Measurements from ENCODE around the gene NPIPA3.
"Not testable (repeated sequence)": the region's sequence is repeated elsewhere in the genome, so short reads cannot be mapped to it uniquely, and the experiment has no call there.

The NPIPA3 gene

DNA sequence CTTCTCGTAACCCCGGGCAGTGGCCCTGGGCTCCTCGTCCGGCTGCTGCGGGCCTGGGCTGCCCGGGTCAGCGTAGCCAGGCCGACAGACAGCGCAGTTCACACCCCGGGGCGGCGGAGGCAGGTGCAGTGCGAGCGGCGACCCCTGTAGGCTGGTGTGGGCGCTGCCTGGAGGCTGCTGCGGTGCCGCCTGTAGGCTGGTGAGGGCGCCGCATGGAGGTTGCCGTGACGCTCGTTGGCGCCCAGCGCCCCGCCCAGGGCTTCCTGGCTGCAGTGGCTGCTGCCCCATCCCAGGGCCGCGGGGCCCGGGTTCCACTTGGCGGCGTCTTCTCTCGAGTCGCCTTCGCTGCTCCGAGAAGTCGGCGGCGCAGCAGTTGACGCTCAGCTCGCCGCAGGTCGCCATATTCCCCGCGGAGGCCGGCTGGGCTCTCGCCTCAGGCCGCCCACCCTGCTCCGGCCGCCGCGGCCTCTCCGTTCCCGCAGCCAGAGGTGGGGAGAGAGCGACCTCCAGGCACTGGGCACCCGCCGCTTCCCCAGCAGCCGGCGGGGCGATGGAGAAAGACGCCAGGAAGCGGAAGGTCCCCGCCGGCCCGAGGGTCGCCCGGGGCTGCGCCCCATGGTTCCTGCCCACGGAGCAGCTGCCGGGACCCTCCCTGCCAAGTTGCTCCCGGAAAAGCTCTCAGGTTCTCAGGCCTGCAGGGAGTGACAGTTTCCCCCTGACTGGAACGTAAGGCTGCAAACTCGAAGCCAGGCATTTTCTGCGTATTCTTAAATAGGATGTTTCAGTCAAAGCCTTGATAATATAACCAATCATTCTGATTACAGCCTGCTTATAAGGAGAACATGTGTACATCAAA lies at the start of gene NPIPA3:
Gene NPIPA3 (plus strand): TSS at position 256 of the 856 bp plus-strand sequence. CDS start 5,533 bp downstream, outside the sequence.
- not testable (repeated sequence) for DNase-seq

DNA sequence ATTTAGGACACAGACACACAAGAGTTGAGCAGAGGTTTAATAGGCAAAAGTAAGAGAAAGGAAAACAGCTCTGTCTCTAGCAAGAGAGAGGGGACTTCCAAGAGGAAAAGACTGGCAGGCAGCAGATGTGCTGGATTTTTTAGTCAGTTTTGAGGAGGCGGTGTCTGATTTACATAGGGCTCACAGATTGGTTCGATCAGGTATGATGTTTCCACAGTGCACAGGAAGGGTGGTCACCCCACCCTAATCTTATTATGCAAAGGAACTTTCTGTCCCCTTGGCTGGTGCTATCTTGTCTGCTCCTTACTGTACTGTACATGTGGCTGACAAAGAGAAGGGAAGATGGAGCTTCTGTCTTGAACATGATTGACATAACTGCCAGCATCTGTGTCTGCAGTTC lies 45.1 kb upstream of the NPIPA3 start:
- peak in 1 of 58 donors; percentile 7 for DNase-seq

DNA sequence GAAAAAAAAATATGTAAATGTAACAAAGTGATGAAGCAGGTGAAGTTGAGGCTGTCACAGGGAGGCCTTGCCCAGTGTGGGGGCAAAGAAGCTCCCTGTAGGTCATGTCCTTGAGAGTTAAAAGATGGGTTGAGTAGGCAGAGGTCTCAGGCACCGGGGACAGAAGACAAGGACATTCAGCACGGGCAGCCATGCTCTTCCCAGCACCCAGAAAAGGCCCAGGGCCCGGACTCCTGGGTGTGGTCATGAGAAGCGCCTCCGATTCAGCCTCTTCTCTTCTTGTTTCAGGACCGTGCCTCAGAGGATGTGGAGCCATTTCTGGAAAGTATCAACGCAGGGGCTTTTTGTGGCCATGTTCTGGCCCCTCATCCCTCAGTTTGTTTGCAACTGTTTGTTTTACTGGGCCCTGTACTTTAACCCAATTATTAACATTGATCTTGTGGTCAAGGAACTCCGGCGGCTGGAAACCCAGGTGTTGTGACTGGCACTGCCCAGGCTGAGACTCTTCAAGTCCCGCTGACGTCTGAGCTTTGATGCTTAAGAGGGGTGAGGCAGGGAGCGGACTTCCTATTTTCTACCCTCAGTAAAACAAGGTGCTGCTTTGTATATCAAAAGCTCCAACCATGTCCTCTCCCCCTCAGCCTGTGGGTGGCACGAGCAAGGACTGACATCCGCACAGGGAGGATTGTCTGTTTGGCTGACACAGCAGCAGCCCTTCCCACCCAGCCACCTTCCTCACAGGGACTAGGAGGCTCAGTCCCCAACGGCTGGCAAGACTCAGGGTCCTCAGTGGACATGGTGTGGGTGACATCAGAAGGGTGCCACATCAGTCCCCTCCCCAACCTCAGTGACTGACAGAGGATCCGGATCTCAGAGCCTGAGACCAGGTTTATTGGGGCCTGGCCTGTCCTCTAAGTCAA lies 35.6 kb upstream of the NPIPA3 start:
- DNase-seq, result no peak

DNA sequence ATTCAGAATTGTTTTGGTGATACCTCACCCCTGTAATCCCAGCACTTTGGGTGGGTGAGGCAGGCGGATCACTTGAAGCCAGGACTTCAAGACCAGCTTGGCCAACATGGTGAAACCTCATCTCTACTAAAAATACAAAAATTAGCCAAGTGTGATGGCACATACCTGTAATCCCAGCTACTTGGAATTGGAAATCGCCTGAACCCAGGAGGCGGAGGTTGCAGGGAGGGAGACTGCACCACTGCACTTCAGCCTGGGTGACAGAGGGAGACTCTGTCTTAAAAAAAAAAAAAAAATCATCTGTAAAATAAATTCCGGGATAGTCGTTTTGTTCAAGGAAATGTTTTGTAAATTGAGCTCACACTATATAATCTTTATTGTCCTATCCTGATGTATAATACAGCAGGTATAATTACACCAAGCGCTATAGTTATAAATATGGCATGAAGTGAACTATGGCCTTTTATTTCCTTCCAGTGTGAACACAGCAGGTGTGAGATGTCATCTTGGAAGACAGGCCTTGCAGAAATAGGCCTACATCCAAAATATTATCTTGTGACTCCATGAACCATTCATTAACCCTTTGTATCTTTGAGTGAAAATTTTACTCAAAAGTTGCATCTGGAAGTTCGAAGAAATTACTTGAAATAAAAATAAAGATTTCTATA lies 34.5 kb upstream of the NPIPA3 start:
- DNase-seq, result no peak

GRCh38 chr16:14669776-14670175 lies 33.4 kb upstream of the NPIPA3 start:
- DNase-seq, result no peak

DNA sequence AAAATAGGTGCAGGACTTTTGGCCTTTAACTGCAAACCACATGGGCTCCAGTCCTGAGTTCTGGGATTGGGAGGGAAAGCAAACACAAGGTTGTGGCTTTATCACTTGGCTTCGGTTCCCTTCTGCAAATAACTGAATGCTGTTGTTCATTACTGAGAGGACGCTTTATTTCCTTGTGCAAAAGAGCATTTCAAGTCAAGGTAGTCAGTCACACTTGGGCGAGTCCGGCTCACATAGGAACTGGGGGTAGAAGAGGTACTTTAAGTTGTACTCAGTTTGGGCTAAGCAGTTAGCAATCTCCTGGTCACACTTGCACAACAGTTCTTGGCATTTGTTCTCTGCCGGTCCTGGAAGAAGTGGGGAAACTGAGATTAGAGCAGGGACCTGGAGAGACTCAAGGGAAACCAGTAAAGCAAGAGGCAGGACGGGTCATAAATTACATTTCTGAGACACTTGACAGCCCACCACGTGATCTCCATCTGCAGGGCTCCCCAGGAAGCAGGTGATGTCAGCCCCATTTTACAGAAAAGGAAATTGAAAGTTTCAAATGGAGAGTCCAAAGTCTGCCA lies 30.7 kb upstream of the NPIPA3 start:
- DNase-seq, result no peak

DNA sequence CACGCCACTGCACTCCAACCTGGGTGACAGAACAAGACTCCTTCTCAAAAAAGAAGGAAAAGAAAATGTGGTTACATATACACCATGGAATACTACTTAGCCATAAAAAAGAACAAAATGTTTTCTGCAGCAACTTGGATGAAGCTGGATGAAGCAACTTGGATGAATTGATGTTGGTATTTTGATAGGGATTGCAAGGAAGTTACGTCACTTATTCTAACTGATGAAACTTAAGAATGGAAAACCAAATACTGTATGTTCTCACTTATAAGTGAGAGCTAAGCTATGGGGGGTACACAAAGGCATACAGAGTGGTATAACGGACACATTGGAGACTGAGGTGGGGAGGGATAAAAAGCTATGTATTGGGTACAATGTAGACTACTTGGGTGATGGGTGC lies 26.6 kb upstream of the NPIPA3 start:
- no peak for DNase-seq

- no peak for DNase-seq
Observed at GRCh38 chr16:14677627-14678026, 25.6 kb upstream of the NPIPA3 start.

GRCh38 chr16:14678748-14679497 lies 24.3 kb upstream of the NPIPA3 start:
- no peak for DNase-seq

GRCh38 chr16:14680396-14680795 lies 22.8 kb upstream of the NPIPA3 start:
- not testable (repeated sequence) for DNase-seq

GRCh38 chr16:14681115-14681514 lies 22.1 kb upstream of the NPIPA3 start:
- no peak for DNase-seq

GRCh38 chr16:14682121-14682520 lies 21.1 kb upstream of the NPIPA3 start:
- DNase-seq, result no peak

GRCh38 chr16:14685870-14686793 lies 17.1 kb upstream of the NPIPA3 start:
- not testable (repeated sequence) for DNase-seq

GRCh38 chr16:14694129-14694528 lies 9.1 kb upstream of the NPIPA3 start, which contains the start of gene PLA2G10:
Gene PLA2G10, minus strand, starts transcription at chr16:14694308. Its CDS starts 79 bp downstream, at chr16:14694229.
- not testable (repeated sequence) for DNase-seq

DNA sequence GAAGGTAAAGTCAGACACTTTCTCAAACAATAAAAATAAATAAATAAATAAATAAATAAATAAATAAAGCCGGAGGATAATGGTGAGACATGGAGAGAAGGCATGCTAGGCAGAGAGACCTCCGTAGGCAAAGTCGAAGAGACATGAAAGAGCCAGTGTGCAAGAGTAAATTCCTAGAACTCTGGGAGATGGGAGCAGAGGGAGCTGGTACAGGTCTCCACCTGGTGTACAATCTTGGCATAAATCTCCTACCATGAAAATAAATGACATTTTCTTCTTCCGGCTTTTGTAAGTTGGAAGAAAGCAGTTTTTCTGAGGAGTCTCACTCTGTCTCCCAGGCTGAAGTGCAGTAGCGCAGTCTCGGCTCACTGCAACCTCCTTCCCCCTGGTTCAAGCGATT lies 1.4 kb upstream of the NPIPA3 start:
- DNase-seq, result not testable (repeated sequence)

- not testable (repeated sequence) for DNase-seq
Observed at GRCh38 chr16:14702672-14703071, 539 bp upstream of the NPIPA3 start.

DNA sequence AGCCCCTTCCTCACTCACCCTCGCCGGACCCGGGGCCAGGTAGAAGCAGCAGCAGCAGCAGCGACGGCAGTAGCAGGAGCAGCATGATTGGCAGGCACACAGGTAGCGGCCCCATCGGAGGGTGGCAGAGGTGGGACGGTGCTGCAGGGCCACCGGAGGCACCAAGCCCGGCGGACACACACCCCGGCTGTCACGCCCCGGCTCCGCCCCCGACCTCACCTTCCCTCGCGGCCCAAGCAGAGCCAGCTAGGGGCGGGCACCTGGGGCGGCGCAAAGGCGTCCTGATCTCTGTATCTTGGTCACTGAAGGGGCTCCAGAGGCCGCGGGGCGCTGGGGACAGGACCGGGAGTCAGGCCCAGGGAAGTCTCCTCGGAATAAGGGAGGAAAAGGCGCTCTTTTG lies 30.0 kb downstream of the NPIPA3 start:
- not testable (repeated sequence) for DNase-seq

GRCh38 chr16:14740832-14741385 lies 37.7 kb downstream of the NPIPA3 start:
- DNase-seq, result not testable (repeated sequence)

DNA sequence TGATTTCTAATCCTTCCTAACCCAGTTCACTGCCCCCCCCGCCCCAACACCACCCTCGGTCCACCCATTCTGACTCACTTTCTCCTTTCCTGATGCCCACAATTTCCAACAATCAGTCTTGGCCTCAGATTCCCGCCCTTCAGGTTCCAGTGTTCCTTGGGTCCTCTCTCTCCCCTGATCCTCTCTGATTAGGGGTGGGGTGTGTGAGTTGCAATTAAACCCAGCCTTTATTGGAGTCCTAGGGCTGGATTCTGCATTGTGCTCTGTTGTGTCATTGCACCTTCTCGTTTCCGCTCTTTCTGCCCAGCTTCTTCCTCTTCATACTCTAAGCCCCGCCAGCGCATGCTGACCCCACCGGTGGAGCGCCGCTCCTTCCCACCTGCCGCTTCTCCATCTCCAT lies 38.6 kb downstream of the NPIPA3 start:
- not testable (repeated sequence) for DNase-seq
